Mesothelial cell of epicardium (in vitro differentiated cells): ENCODE data around the gene RAPGEF4. TPM values are rescaled to one million over a fixed set of nuclear protein-coding genes. Genes with fewer than 3 reads are reported as not detected.

ENCODE experiments used
- DNase-seq, 2 experiments: peaks; one replicate each; pipeline ENCODE4 v3.0.0; 2021; ENCODE audit warnings: low spot score in 2 of 2; ENCODE audit not compliant: unreplicated experiment in 2 of 2
- H3K27ac Mint-ChIP-seq: 2 replicates; pipeline ENCODE4 v1.8.0; 2021; ENCODE audit warnings: mixed read lengths
- H3K27me3 Mint-ChIP-seq: 2 replicates; pipeline ENCODE4 v1.8.0; 2021; ENCODE audit warnings: low read depth, mixed read lengths
- H3K36me3 Mint-ChIP-seq: 2 replicates; pipeline ENCODE4 v1.8.0; 2021; ENCODE audit warnings: mixed read lengths
- H3K4me1 Mint-ChIP-seq: 2 replicates; pipeline ENCODE4 v1.8.0; 2021; ENCODE audit warnings: mixed read lengths
- H3K4me3 Mint-ChIP-seq: 2 replicates; pipeline ENCODE4 v1.8.0; 2021; ENCODE audit warnings: mild to moderate bottlenecking, moderate library complexity, mixed read lengths
- H3K9me3 Mint-ChIP-seq: 2 replicates; pipeline ENCODE4 v1.8.0; 2021; ENCODE audit warnings: mixed read lengths
- CTCF ChIP-seq: fragments of 200-600 bp; sonication (generic); IDR thresholded peaks from one replicate; pipeline ENCODE4 v1.5.0; 2021; ENCODE audit warnings: antibody characterized with exemption; ENCODE audit not compliant: unreplicated experiment
- total RNA-seq: library from RNA; stranded (reverse); gene quantifications from 3 replicates; pipeline ENCODE4 v1.2.1, GENCODE V29; 2021

RAPGEF4 gene
- total RNA-seq, 1 donor from 2014 or later = 24.7 TPM

DNA sequence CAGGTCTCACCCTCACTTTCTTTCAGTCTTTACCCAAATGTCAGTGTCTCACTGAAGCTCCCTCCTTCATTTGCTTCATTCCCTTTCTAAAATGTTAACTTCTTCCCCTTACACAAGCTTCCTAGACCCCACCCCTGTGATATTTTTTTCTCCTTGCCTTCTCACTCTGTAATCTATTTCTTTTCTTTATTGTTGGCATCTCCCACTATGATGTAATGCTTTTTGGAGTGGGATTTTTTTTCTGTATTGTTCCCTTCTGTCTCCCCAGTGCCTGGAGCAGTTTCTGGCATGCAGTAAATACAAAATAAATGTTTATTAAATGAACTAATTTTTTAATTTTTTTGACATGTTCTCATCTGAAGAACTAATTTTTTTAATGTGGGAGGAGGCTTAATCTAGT, 284.1 kb downstream of the RAPGEF4 start:
- H3K4me1 Mint-ChIP-seq = peaks cover 6% of the 10 kb centered on the region
- H3K36me3 Mint-ChIP-seq = peaks cover 29% of the 10 kb centered on the region
- no peak for DNase-seq
- H3K9me3 Mint-ChIP-seq = peaks cover 5% of the 10 kb centered on the region
- no peak for TF ChIP-seq CTCF
- no peak overlapping the region for H3K4me3 Mint-ChIP-seq
- H3K27ac Mint-ChIP-seq = no peak overlapping the region
- H3K27me3 Mint-ChIP-seq = no peaks in the 10 kb centered on the region

DNA sequence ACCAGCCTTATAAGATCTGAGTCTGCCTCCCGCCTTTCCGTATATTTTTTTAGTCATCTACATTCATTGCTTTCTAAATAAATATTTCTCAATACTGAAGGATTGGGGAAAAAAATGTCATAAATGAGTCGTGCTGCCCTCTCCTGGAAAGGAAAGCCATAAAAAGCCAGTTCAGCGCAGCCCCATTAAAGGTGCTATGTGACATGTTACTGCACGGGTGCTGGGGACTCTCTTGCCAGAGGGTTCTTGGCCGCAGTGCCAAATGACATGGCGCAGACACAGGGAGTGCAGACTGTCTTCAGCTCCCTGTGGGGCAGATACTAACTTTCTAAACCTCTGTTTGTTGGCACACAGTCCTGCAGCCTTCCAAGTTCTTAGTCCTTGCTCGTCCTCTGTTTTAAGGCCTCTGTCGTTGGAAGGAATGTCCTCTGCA, 286.3 kb downstream of the RAPGEF4 start:
- Mint-ChIP-seq H3K4me3 (no peak overlapping the region), H3K36me3 (peaks cover 30% of the 10 kb centered on the region), H3K27ac (no peak overlapping the region), H3K4me1 (peaks cover 13% of the 10 kb centered on the region), H3K9me3 (peaks cover 5% of the 10 kb centered on the region), H3K27me3 (no peaks in the 10 kb centered on the region)
- DNase-seq = no peak
- TF ChIP-seq CTCF = no peak

- no peaks in the 10 kb centered on the region for H3K27me3 Mint-ChIP-seq
These were observed 288.1 kb downstream of the RAPGEF4 start for GRCh38 chr2:173023718-173024117.

GRCh38 chr2:173026479-173026878, 290.8 kb downstream of the RAPGEF4 start:
- Mint-ChIP-seq H3K27ac (peak overlapping the region; percentile 82), H3K27me3 (no peaks in the 10 kb centered on the region), H3K36me3 (peaks cover 12% of the 10 kb centered on the region), H3K4me1 (peaks cover 21% of the 10 kb centered on the region), H3K4me3 (no peak overlapping the region), H3K9me3 (peaks cover 5% of the 10 kb centered on the region)
- DNase-seq = no peak
- no peak for TF ChIP-seq CTCF

More at GRCh38 chr2:173023718-173024117, 288.1 kb downstream of the RAPGEF4 start:
- no peak for TF ChIP-seq CTCF
- H3K9me3 Mint-ChIP-seq = peaks cover 5% of the 10 kb centered on the region
- peaks cover 20% of the 10 kb centered on the region for H3K4me1 Mint-ChIP-seq
- DNase-seq = no peak
- H3K27ac Mint-ChIP-seq = no peak overlapping the region
- H3K36me3 Mint-ChIP-seq = peaks cover 26% of the 10 kb centered on the region
- no peak overlapping the region for H3K4me3 Mint-ChIP-seq

GRCh38 chr2:173027181-173028128, 291.8 kb downstream of the RAPGEF4 start:
- Mint-ChIP-seq H3K4me3 (no peak overlapping the region), H3K4me1 (peaks cover 21% of the 10 kb centered on the region), H3K27me3 (no peaks in the 10 kb centered on the region), H3K27ac (peak overlapping the region; percentile 62), H3K9me3 (peaks cover 5% of the 10 kb centered on the region), H3K36me3 (peaks cover 12% of the 10 kb centered on the region)
- DNase-seq = peak; percentile 62 to 84
- peak; percentile 99 for TF ChIP-seq CTCF
